Uterus (tissue), 2 donors: Measurements from ENCODE around the gene LTBP2.

ENCODE experiments used
- POLR2A ChIP-seq, 2 donors: fragments of 450-650 bp; IDR thresholded peaks; one replicate each; pipeline ENCODE4 v1.6.1; 2016; ENCODE audit warnings: antibody characterized with exemption in 2 of 2, mild to moderate bottlenecking in 1 of 2, moderate library complexity in 1 of 2
- TF ChIP-seq, protein P1 (sequence below), 4 experiments: fragments of 200-600 bp in 2 of 4; fragments of 450-650 bp in 2 of 4; sonication (generic) in 2 of 4; IDR thresholded peaks; one replicate each; pipeline ENCODE4 v1.5.1; 2016 to 2019; ENCODE audit warnings: antibody characterized with exemption in 4 of 4, mild to moderate bottlenecking in 2 of 4, moderate library complexity in 1 of 4

DNA sequence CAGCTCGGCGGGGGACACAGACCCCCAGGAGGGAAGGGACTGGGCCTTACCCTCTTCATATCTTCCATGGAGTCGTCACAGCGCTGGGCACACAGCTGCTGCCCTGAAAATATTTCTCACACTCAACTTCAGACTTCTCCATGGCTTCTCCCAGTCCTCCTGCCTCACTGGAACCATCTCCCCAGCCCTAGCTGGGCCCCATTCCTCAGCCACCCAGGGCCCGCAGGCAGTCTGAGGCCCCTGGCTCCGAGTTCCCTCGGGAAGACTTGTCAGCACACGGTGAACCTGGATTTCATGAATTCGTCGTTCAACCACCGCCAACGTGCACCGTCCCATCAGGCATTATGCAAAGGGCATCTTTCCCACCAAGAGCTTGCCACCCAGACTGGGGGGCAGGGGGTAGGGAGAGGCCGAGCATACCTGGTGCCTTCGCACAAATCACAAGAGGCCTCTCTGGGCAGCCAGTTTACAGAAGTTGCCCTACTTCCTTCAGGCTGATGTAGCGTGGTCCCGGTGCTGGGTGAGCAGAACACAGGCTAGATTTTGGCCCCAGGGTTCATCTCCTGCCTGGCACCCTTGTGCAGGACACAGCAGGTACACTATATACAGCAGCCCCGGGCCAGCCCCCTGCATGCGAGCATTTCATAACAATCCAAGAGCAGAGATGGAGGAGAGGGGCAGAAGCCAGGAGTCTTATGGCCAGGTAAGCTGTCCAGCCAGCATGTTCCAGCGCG lies 44.2 kb downstream of the LTBP2 start:
- TF ChIP-seq, protein P1, sequence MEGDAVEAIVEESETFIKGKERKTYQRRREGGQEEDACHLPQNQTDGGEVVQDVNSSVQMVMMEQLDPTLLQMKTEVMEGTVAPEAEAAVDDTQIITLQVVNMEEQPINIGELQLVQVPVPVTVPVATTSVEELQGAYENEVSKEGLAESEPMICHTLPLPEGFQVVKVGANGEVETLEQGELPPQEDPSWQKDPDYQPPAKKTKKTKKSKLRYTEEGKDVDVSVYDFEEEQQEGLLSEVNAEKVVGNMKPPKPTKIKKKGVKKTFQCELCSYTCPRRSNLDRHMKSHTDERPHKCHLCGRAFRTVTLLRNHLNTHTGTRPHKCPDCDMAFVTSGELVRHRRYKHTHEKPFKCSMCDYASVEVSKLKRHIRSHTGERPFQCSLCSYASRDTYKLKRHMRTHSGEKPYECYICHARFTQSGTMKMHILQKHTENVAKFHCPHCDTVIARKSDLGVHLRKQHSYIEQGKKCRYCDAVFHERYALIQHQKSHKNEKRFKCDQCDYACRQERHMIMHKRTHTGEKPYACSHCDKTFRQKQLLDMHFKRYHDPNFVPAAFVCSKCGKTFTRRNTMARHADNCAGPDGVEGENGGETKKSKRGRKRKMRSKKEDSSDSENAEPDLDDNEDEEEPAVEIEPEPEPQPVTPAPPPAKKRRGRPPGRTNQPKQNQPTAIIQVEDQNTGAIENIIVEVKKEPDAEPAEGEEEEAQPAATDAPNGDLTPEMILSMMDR (IDR thresholded peaks at IDR 0.05): no peak
- TF ChIP-seq POLR2A (IDR thresholded peaks at IDR 0.05): no peak
